Measurements from ENCODE around the gene TUBA3D.
"Not testable (repeated sequence)": the region's sequence is repeated elsewhere in the genome, so short reads cannot be mapped to it uniquely, and the experiment has no call there.

TUBA3D gene

GRCh38 chr2:131492418-131493198 lies 16.7 kb downstream of the TUBA3D start:
- DNase-seq (ENCODE audit: low spot score), result peak; percentile 98
- TF ChIP-seq, protein P1, sequence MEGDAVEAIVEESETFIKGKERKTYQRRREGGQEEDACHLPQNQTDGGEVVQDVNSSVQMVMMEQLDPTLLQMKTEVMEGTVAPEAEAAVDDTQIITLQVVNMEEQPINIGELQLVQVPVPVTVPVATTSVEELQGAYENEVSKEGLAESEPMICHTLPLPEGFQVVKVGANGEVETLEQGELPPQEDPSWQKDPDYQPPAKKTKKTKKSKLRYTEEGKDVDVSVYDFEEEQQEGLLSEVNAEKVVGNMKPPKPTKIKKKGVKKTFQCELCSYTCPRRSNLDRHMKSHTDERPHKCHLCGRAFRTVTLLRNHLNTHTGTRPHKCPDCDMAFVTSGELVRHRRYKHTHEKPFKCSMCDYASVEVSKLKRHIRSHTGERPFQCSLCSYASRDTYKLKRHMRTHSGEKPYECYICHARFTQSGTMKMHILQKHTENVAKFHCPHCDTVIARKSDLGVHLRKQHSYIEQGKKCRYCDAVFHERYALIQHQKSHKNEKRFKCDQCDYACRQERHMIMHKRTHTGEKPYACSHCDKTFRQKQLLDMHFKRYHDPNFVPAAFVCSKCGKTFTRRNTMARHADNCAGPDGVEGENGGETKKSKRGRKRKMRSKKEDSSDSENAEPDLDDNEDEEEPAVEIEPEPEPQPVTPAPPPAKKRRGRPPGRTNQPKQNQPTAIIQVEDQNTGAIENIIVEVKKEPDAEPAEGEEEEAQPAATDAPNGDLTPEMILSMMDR (IDR thresholded peaks at IDR 0.05; ENCODE audit: extremely low read depth, missing control alignments), result peak; percentile 76

GRCh38 chr2:131493199-131493968 lies 17.5 kb downstream of the TUBA3D start:
- TF ChIP-seq, protein P1 (IDR thresholded peaks at IDR 0.05; ENCODE audit: extremely low read depth, missing control alignments), result no peak
- DNase-seq (ENCODE audit: low spot score), result no peak

DNA sequence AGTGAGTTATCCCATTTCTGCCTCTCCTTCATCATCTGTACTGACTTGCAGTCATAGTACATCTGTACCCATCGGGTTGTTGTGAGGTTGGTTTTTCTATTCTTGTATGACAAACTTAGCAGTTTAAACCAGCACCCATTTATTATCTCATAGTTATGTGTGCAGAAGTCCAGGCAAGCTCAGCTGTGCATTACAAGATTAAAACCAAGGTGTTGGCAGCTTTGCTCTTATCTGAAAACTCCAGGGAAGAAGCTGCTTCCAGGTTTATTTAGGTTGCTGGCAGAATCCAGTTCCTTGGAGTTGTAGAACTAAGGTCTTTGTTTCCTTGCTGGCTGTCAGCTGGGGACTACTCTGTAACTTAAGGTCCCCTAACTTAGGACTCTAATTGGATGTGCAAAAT lies 19.6 kb downstream of the TUBA3D start:
- DNase-seq (ENCODE audit: low spot score), result not testable (repeated sequence)

DNA sequence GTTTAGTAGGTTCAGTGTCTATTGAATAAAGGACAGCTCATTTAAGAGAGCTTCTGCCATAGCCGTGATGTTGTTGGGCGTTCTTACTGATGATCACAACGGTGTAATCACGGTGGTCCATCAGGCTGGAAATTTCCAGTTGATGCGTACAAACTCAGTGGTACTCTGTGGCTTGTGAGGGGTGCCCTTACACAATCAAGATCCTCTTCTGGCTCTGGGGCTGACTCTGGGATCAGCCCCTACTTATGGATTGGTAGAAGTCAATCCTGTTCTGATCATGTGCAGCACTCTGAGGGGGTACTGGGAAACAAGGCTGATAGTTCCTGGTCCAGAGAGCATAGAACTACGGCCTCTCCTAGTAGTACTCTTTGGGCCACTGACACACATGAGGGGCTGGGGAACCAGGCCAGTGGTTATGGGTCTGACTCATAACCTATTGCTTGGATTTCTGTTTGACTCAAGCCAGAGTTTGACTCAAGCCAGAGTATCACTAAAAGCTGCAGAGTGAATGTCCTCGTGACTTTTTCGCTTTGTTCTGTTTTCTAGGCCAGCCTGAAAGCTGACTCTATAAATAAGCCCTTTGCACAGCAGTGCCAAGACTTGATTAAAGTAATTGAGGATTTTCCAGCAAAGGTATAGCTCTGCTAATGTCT lies 22.5 kb downstream of the TUBA3D start:
- DNase-seq (ENCODE audit: low spot score), result not testable (repeated sequence)

GRCh38 chr2:131503587-131503986 lies 27.7 kb downstream of the TUBA3D start:
- DNase-seq (ENCODE audit: low spot score), result not testable (repeated sequence)

DNA sequence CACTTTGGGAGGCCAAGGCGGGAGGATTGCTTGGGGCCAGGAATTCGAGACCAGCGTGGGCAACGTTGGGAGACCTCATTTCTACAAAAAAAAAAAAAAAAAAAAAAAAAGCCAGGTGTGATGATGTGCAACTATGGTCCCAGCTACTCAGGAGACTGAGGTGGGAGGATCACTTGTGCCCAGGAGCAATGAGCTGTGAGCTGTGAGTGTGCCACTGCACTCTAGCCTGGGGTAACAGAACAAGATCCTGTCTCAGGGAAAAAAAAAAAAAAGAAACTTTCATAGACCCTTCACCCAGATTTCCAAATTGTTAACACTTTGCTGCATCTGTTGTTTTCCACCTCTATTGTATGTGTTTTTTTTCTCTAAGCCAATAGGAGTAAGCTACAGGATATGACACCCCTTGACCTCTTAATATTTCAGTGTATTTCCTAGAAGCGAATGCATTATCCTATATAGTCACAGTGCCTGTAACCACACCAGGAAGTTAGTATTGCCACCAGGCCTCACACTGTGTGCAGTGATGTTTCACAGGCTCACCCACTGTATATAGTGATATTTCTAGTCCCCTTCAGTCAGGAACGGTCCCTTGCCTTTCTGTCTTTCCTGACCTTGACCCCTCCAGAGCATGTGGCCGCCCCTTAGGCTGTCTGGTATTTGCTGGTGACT lies 28.3 kb downstream of the TUBA3D start:
- DNase-seq (ENCODE audit: low spot score), result not testable (repeated sequence)

GRCh38 chr2:131509615-131510014 lies 33.7 kb downstream of the TUBA3D start:
- TF ChIP-seq, protein P1 (IDR thresholded peaks at IDR 0.05; ENCODE audit: extremely low read depth, missing control alignments), result no peak
- DNase-seq (ENCODE audit: low spot score), result no peak

DNA sequence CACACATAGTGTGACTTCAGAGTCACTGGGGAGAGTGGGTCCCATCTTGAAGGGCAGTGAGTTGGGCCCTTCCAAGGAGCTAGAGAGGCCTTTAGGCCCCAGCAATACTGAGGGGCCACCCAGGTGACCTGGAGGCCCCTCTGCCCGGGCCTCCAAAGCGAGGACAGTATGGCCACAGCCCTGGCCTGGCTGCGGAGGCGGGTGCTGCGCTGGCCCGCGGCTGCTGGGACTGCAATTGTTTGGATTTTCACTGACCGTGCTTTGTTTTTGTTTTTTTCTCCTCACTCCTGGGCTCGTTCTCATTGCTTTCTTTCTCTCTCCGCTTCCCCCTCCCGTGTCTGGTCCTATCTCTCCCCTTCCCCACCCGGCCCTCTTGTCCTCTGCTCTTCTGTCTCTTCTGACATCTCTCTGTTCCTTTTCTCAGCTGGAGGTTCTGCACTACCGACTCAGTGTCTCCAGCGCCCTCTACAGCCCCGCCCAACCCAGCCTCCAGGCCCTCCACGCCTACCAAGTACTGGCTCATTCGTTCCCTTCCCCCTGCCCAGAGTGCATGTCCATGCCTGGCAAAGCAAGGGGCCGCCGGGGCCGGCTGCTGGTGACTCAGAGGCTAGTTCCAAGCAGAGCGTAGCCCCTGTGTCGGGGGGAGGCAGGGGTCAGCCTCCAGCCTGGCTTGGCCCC lies 35.5 kb downstream of the TUBA3D start:
- DNase-seq (ENCODE audit: low spot score), result not testable (repeated sequence)

- not testable (repeated sequence) for DNase-seq (ENCODE audit: low spot score)
Observed at GRCh38 chr2:131511969-131512870, 36.3 kb downstream of the TUBA3D start.

GRCh38 chr2:131514408-131515166 lies 38.7 kb downstream of the TUBA3D start:
- not testable (repeated sequence) for DNase-seq (ENCODE audit: low spot score)

GRCh38 chr2:131515235-131515634 lies 39.3 kb downstream of the TUBA3D start:
- DNase-seq (ENCODE audit: low spot score), result not testable (repeated sequence)
